NCI-H524 treated with DMSO at 0.1 percent for 48 hours (cell line): ENCODE data around the gene ARMC5.

Source experiments
- DNase-seq: peaks from one replicate; lab custom pipeline; 2025; lab: John Stamatoyannopoulos, UW

The ARMC5 gene

GRCh38 chr16:31461201-31461920 lies 2.1 kb downstream of the ARMC5 start:
- DNase-seq, result no peak

- no peak for DNase-seq
These were observed 2.9 kb downstream of the ARMC5 start for GRCh38 chr16:31461921-31462804.

- no peak for DNase-seq
These were observed 5.1 kb downstream of the ARMC5 start for GRCh38 chr16:31464348-31464769.

- no peak for DNase-seq
These were observed 5.5 kb downstream of the ARMC5 start for GRCh38 chr16:31464781-31465260.

- DNase-seq, result no peak
These were observed 6.6 kb downstream of the ARMC5 start for GRCh38 chr16:31465788-31466370.

- DNase-seq, result no peak
These were observed 7.1 kb downstream of the ARMC5 start for GRCh38 chr16:31466381-31466841.

GRCh38 chr16:31467151-31467773 lies 8.0 kb downstream of the ARMC5 start:
- no peak for DNase-seq

GRCh38 chr16:31467858-31468257 lies 8.6 kb downstream of the ARMC5 start:
- no peak for DNase-seq

- DNase-seq, result no peak
These were observed 11.3 kb downstream of the ARMC5 start for GRCh38 chr16:31470615-31471014.

- DNase-seq, result no peak
These were observed 12.1 kb downstream of the ARMC5 start for GRCh38 chr16:31471241-31471874.

GRCh38 chr16:31471875-31472708 lies 12.8 kb downstream of the ARMC5 start, which contains the start of gene TGFB1I1:
TGFB1I1 (plus strand) TSS chr16:31472152; CDS start chr16:31472189, 37 bp downstream.
- no peak for DNase-seq

GRCh38 chr16:31472709-31473203 lies 13.5 kb downstream of the ARMC5 start:
- DNase-seq, result no peak

- no peak for DNase-seq
These were observed 14.1 kb downstream of the ARMC5 start for GRCh38 chr16:31473264-31473984.

- no peak for DNase-seq
These were observed 14.9 kb downstream of the ARMC5 start for GRCh38 chr16:31474173-31474714.

- DNase-seq, result no peak
These were observed 15.8 kb downstream of the ARMC5 start for GRCh38 chr16:31474773-31475738.

GRCh38 chr16:31475946-31476302 lies 16.6 kb downstream of the ARMC5 start:
- DNase-seq, result no peak

- DNase-seq, result no peak
These were observed 17.3 kb downstream of the ARMC5 start for GRCh38 chr16:31476303-31477219.
